ENCODE data around the gene NEGR1. TPM values are rescaled to one million over a fixed set of nuclear protein-coding genes. Genes with fewer than 3 reads are reported as not detected.

The NEGR1 gene
- total and polyA plus RNA-seq, 9 of the 15 experiments (the other 6 are each of a cell fraction or from before 2014, with no cell fraction given): not detected

DNA sequence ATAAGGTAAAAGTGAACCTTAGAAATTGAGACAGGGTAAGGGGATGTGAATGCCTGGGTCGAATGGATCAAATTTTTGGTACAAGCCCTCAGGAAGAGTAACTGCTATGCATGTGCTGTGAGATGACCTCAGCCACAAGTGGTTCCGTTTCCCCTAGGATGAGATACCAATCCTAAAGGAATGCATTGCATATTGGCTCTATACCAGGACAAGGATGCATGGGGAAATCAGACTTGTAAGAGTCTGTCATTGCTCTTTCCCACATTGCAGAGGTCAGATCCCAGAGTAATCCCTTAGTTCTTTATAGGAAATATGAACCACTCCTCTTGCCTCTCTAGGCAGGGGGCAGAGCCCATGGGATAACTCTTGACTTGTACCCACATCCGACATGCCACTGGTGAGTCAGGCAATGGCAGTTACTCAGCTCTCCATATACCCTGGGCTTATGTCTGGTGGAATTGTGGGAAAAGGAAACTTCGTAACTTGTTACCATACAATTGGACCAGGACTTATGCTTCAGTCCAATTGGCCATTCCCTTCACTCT is 773.2 kb downstream of the NEGR1 start:
- TF ChIP-seq KDM5B (IDR thresholded peaks at IDR 0.05; ENCODE audit: insufficient replicate concordance, low read depth, low read length): no peak
- TF ChIP-seq RBFOX2 (IDR thresholded peaks at IDR 0.05; ENCODE audit: low read depth, low read length): no peak
- TF ChIP-seq, protein P1, sequence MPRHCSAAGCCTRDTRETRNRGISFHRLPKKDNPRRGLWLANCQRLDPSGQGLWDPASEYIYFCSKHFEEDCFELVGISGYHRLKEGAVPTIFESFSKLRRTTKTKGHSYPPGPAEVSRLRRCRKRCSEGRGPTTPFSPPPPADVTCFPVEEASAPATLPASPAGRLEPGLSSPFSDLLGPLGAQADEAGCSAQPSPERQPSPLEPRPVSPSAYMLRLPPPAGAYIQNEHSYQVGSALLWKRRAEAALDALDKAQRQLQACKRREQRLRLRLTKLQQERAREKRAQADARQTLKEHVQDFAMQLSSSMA (CRISPR knock-in tag; IDR thresholded peaks at IDR 0.05): no peak
- no peak for TF ChIP-seq SMARCC2 (IDR thresholded peaks at IDR 0.05; ENCODE audit: low read depth)
- no peak for TF ChIP-seq ZNF146 (CRISPR knock-in tag; IDR thresholded peaks at IDR 0.05; ENCODE audit: unreplicated experiment)
- TF ChIP-seq SMARCE1 (IDR thresholded peaks at IDR 0.05): no peak
- in situ Hi-C loops (cut with MboI): no loop called here

More for the DNA sequence above, 773.2 kb downstream of the NEGR1 start:
- POLR2A ChIA-PET: no interaction called here
- no peak overlapping the region for H3K4me2 ChIP-seq (ENCODE audit: insufficient read depth, low read length)
- H3K27ac ChIP-seq (ENCODE audit: extremely low read depth, low read depth, low read length): no peak overlapping the region
- H3K9me3 ChIP-seq (replicated peaks; ENCODE audit: control insufficient read depth, insufficient read depth, low read depth, low read length): no peaks in the 10 kb centered on the region
- H2AFZ ChIP-seq (ENCODE audit: low read depth, low read length): no peak overlapping the region
- no peaks in the 10 kb centered on the region for H3K79me2 ChIP-seq (ENCODE audit: control insufficient read depth, insufficient read depth, low read length)
- ATAC-seq (no peak), FAIRE-seq (no peak), DNase-seq (ENCODE audit: extremely low read depth in 1 of 4, low spot score in 3 of 4) (no peak)
- H3K4me1 ChIP-seq (replicated peaks in 1 of 2; ENCODE audit: control insufficient read depth in 2 of 2, insufficient read depth in 2 of 2, low read length in 2 of 2): no peaks in the 10 kb centered on the region
- H3K36me3 ChIP-seq (ENCODE audit: control insufficient read depth, insufficient read depth, low read length): no peaks in the 10 kb centered on the region
- no peaks in the 10 kb centered on the region for H3K27me3 ChIP-seq (ENCODE audit: control insufficient read depth in 2 of 2, insufficient read depth in 2 of 2, low read length in 2 of 2)
- intact Hi-C loops (cut with micrococcal nuclease): no loop called here
- CTCF ChIA-PET (ENCODE audit: low intra/inter-chr PET ratio): no interaction called here
- BruUV-seq (replicated peaks): no TSS peak
- H4K20me1 ChIP-seq (replicated peaks; ENCODE audit: control insufficient read depth, insufficient read depth, low read length): no peaks in the 10 kb centered on the region
- H3K9ac ChIP-seq (ENCODE audit: insufficient read depth in 1 of 2, low read depth in 2 of 2, low read length in 2 of 2): no peak overlapping the region
- 0% methylated on average over 4 of the region's 4 CpGs for WGBS (ENCODE audit: insufficient coverage, low coverage, missing lambda C conversion rate)
- H3K4me3 ChIP-seq: no peak overlapping the region
- no peaks in the 10 kb centered on the region for H3K9me1 ChIP-seq (ENCODE audit: control insufficient read depth, insufficient read depth, low read length)
